Stimulated activated CD8-positive, alpha-beta memory T cell treated with anti-CD3 and anti-CD28 coated beads, Interleukin-7, amount 100 ng/mL, for 24 hours (primary cell): ENCODE data around the gene CDH11.

Experiments used
- DNase-seq: peaks from one replicate; pipeline ENCODE4 v3.0.0-alpha.2; 2020; ENCODE audit warnings: low read depth

Gene CDH11

DNA sequence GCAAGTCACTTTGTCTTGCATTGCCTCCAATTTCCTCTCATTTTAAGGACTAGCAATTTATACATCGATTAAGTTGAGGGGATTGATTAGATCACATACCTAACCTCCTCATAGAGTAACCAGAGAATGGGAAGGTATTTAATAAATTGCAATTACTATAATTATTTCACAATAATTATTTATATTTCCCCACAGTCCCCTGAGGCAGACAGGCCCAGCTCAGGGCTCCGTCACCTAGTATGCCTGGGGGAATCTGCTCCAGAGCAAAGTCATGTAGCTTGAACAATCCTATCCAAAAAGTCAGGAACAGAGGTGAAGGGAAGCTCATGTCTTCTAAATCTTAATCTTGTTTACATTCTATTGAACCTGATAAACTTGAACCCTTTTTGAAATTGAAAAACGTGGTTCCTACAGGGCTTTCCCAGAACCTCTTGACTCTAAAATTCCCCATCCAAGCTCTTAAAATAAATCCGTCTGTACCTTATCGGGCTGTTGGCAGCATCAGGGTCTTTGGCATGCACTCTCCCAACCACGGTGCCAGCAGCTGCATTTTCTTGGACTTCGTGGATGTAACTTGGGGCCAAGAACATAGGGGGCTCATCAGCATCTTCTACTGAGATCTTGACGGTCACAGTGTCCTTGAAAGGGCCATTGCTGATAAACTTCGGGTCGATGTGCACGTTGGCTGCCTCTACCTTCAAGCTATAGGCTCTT is 140.1 kb downstream of the CDH11 start:
- no peak for DNase-seq

DNA sequence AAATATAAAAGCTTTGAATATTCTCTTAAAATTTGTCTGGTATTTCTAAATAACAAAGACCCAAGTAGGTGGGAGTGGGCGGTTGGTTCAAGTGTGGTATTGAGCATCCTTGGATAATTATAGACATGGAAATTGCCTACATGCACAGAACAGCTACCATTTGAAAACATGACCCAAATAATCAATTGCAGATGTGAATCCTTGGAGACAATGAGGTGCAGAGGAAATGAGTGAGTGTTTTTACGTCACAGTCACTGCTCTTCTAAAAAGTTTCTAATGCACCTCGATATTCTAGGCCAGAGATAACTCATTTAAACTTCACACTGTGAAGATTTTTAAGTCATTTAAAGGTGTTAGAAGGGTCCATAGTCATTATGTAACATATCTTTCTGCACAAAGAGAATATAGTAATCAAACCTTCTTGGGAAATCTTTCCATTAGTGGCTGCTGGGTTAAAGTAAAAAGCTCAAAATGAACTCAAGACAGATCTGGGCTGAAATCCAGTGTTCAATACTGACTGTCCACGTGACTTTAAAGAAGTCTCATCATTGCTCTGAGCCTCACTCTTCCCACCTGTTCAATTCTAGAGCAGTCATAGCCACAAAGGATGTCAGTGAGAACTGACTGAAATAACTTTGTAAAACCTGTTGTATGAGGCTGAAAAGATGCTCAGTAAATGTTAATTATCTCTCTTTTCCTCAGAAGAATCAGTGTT is 144.5 kb downstream of the CDH11 start:
- DNase-seq = no peak

GRCh38 chr16:64975821-64976220 is 146.0 kb downstream of the CDH11 start:
- DNase-seq = no peak

- DNase-seq = no peak
Measured at GRCh38 chr16:64974381-64974780, 147.5 kb downstream of the CDH11 start.

DNA sequence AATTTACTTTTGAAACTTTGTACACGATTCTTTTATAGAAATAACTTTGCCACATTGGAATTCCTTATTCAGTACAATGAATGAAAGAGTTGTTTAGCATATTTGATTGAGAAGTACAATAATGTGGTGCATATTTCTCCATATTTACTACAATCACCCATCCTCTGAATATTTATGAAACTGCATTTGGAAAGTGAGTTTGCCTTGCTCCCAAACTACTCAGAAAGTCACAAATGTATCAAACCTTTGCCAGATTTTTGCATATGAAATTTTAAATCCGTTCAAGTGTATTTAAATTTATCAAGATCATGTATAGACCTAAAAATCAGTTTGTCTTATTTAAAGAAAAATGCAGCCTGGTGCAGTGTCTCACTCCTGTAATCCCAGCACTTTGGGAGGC is 148.7 kb downstream of the CDH11 start:
- no peak for DNase-seq

DNA sequence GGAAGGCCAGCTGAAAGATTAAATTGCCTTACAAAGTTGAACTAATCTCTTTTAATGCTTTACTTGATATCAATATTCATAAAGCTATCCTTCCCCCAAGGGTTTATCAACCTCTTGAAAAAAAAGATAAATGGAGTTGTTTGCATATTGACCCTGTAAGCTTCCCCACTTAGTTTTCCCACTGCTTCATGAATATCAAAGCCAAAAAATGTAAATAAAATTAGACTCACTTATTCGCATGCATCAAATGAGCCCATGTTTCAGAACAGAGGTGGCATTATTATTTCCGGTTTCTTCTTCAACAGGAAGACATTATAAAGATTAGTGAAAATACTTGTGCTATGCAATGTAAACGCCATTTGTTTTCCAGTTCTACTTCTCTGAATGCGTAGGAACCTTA is 150.7 kb downstream of the CDH11 start:
- no peak for DNase-seq

GRCh38 chr16:64969221-64969620 is 152.6 kb downstream of the CDH11 start:
- DNase-seq = no peak

DNA sequence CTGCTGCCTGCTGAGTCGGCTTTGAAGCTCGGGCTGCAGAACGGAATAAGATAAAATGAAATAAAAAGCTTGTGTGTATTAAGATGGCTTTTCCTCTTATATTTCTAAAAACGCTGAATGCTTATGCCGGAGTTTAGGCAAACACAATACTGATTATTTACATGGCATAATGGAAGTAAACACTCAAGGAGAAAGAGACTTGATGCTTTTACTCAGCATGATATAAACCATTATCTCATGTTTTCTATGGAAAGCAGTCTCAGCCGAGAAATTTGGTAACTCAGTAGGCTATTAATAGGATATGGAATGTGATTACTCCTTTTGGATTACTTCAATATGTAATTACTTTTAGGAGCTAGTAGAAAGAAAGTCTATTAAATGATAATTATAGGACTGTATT is 153.3 kb downstream of the CDH11 start:
- DNase-seq = no peak

DNA sequence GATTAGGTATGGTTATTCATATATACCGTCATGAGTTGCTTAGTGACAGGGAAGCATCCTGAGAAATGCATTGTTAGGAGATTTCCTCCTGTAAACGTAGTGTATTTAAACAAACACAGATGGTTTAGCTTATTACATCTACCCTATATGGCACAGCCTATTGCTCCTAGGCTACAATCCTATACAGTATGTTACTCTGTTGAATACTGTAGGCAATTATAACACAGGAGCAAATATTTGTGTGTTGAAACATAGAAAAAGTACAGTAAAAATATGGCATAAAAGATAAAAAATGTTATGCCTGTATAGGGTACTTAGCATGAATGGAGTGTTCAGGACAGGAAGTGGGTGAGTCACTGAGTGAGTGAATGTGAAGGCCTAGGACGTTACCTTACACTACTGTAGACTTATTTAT is 157.7 kb downstream of the CDH11 start:
- no peak for DNase-seq

DNA sequence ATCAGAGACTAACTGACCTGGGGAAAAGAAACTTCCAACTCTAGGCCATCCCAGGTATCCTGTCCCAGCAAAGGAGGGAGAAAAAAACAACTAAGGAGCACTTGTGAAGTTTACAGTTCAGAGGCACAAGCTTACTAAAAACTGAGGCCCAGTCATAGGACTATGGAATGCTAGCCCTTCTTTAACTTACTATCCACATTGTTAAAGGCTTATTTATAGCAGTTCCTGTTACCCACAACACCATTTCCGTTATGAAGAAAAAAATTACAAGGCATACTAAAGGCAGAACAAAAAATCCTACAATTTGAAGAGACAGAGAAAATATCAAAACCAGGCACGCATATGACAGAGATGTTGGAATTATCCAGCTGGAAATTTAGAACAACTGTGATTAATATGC is 159.1 kb downstream of the CDH11 start:
- DNase-seq = no peak

- no peak for DNase-seq
Measured at GRCh38 chr16:64957246-64957645, 164.6 kb downstream of the CDH11 start.

DNA sequence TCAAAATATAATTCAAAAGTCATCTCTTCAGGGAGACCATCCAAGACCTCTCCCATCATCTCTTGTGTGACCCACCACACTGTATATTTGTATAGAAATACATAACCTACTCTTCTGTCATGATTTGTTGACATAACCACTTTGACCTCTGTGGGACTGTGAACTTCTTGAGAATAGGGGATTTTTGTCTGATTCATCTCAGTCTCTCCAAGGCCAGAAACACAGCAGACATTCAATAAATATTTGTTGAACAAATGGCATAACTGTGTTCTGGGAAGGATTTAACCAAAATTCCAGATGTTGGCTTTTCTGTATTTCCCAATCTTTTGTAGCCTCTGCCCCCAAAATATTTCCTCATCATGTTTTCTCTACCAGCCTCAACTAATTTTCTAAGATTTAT is 169.7 kb downstream of the CDH11 start:
- DNase-seq = no peak

DNA sequence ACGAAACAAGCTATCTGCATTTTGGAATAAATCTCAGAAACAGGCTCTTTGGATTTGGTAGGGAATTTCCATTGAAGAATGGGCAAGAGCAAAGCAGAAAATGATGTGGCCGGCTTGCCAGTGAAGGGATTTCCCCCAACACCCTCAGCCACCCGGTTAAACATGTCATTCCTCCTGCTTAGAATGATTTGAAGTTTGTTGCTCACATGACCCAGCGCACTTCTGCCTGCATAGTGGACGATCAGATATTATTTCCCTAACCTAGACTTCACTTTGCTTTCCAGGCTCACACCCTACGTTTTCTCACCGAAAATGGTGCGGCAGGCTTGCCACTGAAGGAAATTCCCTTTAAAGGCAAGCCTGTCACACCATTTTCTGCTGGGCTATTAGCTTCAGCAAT is 170.7 kb downstream of the CDH11 start:
- no peak for DNase-seq

- no peak for DNase-seq
Measured at GRCh38 chr16:64950731-64951130, 171.1 kb downstream of the CDH11 start.

DNA sequence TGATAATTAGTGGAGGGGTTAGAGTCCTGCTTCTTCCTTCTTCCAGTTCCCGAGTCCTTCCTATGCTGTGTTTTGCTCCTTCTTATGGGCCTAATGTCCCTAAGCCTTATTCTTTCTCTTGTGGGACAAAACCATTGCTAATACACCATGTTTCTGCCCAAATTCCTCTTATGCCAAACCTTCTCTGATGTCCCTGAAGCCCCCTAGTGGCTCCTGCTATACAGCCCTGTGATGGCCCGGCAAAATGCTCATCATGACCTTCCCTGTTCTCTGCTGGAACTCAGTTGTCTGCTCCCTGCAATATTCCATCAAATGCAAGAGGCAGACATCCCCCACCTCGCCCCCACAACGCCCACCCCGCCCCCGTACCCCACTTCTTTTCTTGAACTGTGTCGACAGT is 171.6 kb downstream of the CDH11 start:
- DNase-seq = no peak

DNA sequence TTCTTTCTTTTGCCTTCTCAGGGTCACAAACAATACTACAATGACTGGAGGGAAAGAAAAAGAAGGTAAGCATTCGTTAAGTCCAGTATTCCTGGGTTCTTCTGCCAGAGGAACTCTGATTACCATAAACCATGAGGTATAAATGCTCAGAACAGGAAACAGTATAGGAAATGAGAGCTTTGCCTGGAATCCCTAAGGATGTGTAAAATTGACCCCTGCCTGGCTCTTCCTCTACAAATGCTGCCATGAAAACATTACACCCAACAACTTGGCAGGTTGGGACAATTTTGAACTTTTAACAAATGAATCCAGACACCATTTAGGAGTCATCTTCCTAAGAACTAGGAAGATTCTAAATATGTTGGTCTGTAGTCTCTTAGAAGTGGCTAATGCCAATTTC is 173.8 kb downstream of the CDH11 start:
- no peak for DNase-seq

DNA sequence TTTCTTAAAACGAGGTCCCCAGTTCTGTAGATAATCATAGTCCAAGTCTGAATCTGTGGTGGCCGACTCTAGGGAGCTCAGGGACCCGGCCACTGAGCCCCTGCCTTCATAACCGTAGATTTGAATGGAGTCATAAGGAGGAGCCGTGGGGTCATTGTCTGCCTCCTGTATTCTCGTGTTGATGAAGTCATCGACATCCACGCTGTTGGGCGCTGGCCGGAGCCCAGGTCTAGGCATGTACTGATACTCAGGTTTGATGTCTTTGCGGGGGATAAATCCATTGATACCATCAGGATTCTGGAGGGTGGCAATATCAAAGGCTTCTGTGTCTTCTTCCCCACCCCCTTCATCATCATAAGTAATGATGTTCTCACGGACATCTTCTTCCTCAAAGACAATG is 174.2 kb downstream of the CDH11 start:
- no peak for DNase-seq

- no peak for DNase-seq
Measured at GRCh38 chr16:64933885-64934284, 188.0 kb downstream of the CDH11 start.

DNA sequence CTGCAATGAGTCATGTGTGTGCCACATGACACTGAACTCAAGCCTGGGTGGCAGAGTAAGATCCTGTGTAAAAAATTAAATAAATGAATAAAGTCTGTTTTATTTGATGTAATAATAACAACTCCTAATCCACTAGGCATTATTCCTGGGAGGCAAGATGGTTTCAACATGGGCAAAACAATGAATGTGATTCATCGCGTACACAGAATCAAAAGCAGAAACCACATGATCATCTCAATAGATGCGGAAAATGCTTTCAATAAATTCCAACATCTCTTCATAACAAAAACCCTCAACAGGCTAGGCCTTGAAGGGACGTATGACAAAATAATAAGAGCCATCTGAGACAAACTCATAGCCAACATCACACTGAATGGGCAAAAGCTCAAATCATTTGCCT is 195.4 kb downstream of the CDH11 start:
- no peak for DNase-seq

DNA sequence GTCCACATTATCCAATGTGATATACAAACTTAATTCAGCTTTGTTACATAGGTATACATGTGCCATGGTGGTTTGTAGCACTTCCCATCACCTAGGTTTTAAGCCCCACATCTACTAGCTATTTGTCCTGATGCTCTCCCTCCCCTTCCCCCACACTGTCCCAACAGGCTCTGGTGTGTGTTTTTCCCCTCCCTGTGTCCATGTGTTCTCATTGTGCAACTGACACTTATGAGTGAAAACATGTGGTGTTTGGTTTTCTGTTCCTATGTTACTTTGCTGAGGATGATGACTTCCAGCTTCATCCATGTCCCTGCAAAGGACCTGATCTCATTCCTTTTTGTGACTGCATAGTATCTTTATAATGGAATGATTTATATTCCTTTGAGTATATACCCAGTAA is 196.7 kb downstream of the CDH11 start:
- DNase-seq = no peak

DNA sequence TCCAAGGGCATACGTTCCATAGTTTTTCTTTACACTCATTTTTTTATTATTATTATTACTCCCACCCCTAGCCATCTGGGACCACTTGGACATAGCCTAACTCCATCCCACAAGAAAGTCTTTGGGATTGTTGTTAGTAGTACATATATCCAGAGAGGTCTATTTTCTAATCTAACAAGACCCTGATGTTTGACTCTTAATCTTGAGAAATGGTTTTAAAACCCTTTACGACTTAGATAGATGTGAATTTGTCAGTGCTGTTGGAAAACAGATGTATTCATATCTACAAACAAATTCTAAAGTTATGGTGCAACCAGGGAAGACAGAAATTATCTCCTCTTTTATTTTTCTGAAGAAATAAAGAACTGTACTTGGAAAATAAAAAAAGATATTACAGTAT is 197.8 kb downstream of the CDH11 start:
- DNase-seq = no peak

- no peak for DNase-seq
Measured at GRCh38 chr16:64919929-64920607, 201.8 kb downstream of the CDH11 start.

GRCh38 chr16:64919141-64919540 is 202.7 kb downstream of the CDH11 start:
- DNase-seq = no peak
